Body of pancreas (tissue), 4 donors: Measurements from ENCODE around the gene CCDC68.

Experiments
- POLR2A ChIP-seq, 3 donors: fragments of 450-650 bp; IDR thresholded peaks; one replicate each; pipeline ENCODE4 v1.6.1; 2016; ENCODE audit warnings: antibody characterized with exemption in 3 of 3, mild to moderate bottlenecking in 2 of 3
- TF ChIP-seq, protein P1 (sequence below), 7 experiments: fragments of 450-650 bp in 4 of 7; fragments of 200-600 bp in 3 of 7; sonication (generic) in 3 of 7; IDR thresholded peaks; one replicate each; pipeline ENCODE4 v1.5.1; 2016 to 2019; ENCODE audit warnings: antibody characterized with exemption in 7 of 7

DNA sequence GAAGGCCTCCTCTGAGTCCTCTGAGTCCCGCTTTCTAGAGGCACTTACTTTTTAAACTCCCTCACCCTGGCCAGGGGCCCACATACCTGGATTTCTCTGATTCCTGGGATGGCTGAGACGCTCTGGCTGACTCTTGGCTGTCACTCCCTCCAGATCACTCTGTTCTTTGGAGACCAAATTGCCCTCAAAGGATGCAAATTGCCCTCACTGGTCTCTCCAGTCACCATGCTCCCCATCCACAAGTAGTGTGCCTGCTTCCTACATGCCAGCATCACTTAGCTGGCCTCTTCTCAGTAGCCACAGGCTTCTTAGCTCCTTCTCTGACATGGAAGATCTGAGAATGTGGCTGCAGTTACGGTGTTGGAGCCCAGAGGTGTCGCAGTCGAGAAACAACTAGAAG lies 41.3 kb upstream of the CCDC68 start:
- TF ChIP-seq, protein P1, sequence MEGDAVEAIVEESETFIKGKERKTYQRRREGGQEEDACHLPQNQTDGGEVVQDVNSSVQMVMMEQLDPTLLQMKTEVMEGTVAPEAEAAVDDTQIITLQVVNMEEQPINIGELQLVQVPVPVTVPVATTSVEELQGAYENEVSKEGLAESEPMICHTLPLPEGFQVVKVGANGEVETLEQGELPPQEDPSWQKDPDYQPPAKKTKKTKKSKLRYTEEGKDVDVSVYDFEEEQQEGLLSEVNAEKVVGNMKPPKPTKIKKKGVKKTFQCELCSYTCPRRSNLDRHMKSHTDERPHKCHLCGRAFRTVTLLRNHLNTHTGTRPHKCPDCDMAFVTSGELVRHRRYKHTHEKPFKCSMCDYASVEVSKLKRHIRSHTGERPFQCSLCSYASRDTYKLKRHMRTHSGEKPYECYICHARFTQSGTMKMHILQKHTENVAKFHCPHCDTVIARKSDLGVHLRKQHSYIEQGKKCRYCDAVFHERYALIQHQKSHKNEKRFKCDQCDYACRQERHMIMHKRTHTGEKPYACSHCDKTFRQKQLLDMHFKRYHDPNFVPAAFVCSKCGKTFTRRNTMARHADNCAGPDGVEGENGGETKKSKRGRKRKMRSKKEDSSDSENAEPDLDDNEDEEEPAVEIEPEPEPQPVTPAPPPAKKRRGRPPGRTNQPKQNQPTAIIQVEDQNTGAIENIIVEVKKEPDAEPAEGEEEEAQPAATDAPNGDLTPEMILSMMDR (IDR thresholded peaks at IDR 0.05) = no peak
- TF ChIP-seq POLR2A (IDR thresholded peaks at IDR 0.05) = no peak
